ENCODE data around the gene PPP1R3G.

DNA sequence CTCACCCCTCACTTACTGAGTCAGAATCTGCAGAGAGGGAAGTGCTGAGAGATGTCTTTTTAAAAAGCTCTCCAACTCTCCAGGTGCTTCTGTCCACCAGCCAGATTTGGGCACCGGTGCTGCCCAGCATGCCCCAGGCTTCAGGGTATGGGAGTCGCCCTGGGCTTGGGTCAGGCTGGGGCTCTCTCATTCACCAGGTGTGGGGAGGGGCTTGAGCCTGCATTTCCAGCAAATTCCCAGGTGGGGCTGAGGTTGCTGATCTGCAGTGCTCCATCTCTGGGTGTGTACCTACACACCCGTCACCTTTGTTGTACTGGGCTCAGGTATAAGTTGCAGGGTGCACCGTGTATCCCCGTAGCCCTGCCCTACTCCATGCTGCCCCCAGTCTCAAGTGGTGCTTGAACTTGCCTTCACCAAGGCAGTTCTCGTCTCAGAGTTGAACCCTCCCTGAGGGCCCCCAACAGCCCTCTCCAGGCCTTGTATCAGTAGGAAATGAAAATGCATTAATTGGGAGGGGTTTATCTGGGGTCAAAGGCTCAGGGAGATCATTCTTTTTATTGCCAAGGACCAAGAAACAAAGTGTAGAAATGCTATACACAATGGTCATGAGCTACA is 23.5 kb downstream of the PPP1R3G start:
- TF ChIP-seq, protein P1, sequence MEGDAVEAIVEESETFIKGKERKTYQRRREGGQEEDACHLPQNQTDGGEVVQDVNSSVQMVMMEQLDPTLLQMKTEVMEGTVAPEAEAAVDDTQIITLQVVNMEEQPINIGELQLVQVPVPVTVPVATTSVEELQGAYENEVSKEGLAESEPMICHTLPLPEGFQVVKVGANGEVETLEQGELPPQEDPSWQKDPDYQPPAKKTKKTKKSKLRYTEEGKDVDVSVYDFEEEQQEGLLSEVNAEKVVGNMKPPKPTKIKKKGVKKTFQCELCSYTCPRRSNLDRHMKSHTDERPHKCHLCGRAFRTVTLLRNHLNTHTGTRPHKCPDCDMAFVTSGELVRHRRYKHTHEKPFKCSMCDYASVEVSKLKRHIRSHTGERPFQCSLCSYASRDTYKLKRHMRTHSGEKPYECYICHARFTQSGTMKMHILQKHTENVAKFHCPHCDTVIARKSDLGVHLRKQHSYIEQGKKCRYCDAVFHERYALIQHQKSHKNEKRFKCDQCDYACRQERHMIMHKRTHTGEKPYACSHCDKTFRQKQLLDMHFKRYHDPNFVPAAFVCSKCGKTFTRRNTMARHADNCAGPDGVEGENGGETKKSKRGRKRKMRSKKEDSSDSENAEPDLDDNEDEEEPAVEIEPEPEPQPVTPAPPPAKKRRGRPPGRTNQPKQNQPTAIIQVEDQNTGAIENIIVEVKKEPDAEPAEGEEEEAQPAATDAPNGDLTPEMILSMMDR (IDR thresholded peaks at IDR 0.05): no peak
- no peak for TF ChIP-seq POLR2A (IDR thresholded peaks at IDR 0.05)
